ENCODE measurements around the gene ZNF48.

GRCh38 chr16:30370456-30371247, 24.6 kb upstream of the ZNF48 start, which contains the start of gene TBC1D10B:
- TF ChIP-seq POLR2A (IDR thresholded peaks at IDR 0.05) (peak; percentile 61), CTCF (IDR thresholded peaks at IDR 0.05) (peak in 4 of 5 experiments; percentile 19 to 57 (median 36)), POLR2AphosphoS5 (IDR thresholded peaks at IDR 0.05) (peak; percentile 52 to 93 (median 87)), EP300 (IDR thresholded peaks at IDR 0.05; ENCODE audit: low read depth) (no peak)

Data from transverse colon (tissue), 4 donors.